HG03135 (cell line): ENCODE data around the gene DENND2A.
"Not testable (repeated sequence)": the region's sequence is repeated elsewhere in the genome, so short reads cannot be mapped to it uniquely, and the experiment has no call there.

ENCODE experiments used
- ATAC-seq: cut with Tn5 transposase; IDR thresholded peaks from one replicate; pipeline ENCODE4 v1.9.1; 2021; ENCODE audit warnings: mild to moderate bottlenecking, moderate library complexity; ENCODE audit not compliant: unreplicated experiment

Gene DENND2A

DNA sequence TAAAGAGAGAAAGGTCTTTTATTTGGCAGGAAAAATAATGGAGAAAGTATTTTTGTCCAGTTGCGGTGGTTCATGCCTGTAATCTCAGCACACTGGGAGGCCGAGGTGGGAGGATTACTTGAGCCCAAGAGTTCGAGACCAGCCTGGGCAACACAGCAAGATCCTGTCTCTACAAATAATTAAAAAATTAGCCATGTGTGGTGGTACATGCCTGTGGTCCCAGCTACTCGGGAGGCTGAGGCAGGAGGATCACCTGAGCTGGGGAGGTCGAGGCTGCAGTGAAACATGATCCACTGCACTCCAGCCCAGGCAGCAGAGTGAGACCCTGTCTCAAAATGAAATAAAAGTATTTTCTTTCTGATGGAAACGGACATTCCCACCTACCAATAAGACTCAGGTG lies 83.5 kb downstream of the DENND2A start:
- ATAC-seq, result no peak

DNA sequence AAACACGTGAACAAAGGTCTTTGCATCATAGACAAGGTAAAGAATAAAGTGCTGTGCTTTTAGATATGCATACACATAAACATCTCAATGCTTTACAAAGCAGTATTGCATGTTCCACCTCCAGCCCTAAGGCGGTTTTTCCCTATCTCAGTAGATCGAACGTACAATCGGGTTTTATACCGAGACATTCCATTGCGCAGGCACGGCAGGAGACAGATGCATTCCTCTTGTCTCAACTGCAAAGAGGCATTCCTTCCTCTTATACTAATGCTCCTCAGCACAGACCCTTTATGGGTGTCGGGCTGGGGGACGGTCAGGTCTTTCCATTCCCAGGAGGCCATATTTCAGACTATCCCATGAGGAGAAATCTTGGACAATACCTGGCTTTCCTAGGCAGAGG lies 87.4 kb downstream of the DENND2A start:
- not testable (repeated sequence) for ATAC-seq

DNA sequence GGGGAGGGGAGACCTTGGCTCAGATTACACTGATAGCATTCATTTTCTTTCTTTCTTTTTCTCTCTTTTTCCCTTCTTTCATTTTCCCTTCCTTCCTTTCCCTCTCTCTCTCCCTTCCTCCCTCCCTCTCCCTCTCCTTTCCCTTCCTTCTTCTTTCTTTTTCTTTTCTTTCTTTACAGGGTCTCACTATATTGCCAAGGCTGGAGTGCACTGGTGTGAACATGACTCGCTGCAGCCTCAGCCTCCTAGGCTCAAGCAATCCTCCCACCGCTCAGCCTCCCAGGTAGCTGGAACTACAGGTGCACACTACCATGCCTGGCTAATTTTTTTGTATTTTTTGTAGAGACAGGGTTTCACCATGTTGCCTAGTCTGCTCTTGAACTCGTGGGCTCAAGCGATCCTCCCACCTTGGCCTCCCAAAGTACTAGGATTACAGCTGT lies 88.4 kb downstream of the DENND2A start:
- no peak for ATAC-seq

DNA sequence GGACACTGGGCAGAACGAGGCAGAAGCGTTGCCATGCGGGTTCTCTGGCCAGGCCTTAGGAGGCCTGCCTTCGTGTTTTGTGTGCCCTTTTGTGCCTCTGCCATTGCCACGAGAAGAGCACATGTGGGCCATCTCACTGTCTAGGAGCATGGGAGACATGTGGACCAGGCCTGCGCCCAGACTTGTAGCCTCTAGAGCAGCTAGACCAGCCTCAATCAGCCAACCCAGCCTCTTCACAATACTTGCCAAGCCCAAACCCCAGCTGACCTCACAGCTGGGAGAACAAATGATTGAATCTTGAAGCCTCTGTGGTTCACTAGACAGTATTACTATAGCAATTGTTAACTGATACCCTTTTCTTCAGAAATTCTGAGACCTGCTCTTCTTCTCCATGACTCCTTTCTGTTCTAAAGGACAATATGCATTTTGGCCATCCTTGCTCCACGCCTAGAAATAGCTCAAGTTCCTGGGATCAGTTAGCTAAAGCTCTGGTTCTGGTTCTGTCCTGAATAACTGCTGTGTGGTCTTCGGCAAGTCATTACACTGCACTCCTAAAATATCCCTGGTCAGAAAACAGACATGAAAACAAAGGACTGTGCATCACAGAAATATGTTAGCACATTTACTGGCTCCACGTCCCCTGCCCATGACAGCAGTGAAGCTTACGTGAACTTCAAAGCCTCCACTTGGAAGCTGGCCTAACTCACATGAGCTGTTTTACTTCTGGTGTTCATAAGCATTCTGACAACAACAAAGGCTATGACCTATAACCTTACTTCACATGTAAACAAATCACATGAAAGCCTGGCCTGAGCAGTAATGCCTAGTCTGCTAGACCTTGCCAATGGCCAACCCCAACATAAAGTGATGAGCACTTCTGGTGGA lies 89.0 kb downstream of the DENND2A start:
- no peak for ATAC-seq

DNA sequence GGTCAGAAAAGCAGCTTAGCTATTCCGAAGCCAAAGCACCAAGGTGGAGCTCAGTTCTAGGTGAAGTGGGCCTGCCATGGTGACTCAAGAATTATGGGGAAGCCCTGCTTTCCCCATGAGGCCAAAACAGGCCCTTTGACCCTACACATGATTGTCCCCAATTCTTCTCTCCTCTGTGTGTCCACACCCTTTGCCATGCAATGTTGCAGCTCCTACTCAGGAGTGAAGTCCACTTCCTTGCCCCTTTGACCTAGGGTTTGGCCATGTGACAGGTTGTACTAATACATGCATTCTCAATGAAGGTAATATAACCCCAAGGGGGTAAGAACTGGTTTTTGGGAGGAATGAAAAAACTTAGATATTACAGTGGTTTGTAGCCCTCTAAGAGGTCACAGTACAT lies 93.7 kb downstream of the DENND2A start:
- no peak for ATAC-seq

DNA sequence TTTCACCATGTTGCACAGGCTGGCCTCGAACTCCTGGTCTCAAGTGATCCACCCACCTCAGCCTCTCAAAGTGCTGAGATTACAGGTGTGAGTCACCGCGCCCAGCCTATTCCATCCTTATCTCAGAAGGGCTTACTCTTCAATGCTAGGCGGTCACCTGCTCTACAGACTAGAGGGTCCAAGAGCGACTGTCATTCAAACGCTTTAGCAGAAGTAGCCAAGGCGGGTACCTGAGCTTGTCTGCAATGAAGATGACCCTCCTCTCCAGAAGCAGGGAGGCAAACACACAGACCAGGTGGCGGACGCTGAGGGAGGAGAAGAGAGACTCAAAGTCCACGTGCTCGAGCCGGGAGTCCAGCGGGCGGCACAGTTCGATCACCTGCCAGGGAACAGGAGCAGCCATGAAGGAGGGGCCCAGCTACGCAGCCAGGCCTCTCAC lies 96.2 kb downstream of the DENND2A start:
- no peak for ATAC-seq

DNA sequence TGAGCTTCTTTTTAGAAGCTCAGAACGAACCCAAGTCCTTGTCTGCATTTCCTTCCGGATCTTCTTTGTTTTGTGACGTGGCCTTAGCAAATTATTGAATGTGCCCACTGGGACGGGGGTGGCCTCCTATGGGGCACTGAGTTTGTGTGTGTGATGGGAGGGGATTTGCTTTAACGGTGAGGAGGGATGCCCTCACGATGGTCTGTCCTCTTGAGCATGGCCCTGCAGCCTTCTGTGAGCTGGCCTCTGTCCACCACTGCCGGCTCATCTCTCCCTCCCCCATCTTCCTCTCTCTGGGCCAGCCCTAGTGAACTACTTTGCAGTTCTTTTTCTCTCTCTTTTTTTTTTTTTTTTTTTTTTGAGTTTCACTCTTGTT lies 98.4 kb downstream of the DENND2A start:
- no peak for ATAC-seq

DNA sequence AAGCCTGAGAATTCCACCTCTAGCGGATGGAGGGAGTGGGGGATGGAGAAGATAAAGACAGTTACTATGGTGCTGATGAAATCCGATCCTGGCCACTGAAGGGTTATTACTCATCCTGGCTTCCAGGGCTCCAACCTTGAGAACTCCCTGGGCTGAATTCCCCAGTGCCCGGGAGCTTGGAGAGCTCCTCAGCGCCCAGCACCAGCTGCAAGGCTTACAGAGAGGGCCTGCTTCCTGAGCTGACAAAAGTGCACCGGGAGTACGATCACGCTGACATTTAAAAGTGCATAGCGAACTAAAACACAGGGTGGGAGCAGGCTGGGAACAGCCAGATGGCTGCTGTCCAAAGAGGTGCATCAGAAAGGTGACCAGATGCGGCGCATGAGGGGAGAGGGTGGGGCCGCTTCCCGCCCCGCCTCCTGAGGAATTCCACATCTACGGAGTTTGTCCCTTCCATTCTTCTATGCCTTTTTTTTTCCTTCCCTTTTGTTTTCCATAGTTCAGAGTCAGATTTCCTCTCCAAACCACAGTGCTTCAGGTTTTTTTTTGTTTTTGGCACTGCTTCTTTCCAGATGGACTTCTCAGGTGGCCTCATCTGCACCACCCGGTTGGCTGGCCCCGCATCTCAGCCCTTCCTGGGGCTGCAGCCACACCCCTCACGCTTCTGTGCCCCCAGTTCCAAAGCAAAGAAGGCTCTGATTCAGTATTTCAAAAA lies 98.9 kb downstream of the DENND2A start:
- no peak for ATAC-seq

DNA sequence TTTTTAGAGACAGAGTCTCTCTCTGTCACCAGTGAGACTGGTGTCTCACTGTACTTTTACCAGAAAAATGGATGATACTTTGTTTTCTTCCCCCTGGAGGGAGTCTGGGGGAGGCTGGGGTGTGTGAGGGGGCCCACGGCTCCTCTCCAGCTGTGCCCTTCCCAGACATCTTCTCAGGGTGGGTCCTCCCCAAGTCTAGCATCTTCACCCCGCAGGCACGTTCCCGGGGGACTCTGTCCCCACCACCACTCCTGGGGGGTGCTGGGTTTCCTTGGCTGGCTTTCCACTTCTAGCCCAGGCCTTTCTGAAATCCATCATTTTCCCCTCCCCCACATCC lies 99.5 kb downstream of the DENND2A start:
- no peak for ATAC-seq

DNA sequence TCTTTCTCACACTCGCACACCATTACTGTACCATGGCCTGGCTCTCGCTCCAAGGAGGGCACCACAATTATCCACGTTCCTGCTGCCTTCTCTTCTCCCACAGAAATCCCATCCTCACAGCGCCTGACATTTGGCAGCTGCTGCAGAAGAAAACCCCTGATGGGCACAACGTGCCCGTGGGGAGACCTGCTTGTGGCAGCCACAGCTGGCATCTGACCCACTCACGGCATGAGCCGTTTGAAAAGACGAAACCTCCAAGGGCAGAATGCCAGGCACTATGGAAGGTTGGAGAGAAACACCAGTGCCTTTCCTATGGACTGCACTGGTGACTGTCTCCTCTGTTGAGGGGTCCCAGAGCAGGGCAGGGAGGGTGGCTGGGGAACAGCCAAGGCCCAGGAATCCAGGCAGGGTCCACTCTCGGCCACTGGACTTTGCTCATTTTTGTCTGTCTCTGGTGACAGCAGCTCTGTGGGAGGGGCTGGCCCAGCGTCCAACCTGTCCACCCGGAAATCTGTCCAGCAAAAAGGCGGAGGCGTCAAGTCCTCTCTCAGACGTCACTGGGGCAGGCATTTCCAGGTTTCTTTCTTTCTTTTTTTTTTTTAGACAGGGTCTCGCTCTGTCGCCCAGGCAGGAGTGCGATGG lies 100.4 kb downstream of the DENND2A start:
- ATAC-seq, result no peak

DNA sequence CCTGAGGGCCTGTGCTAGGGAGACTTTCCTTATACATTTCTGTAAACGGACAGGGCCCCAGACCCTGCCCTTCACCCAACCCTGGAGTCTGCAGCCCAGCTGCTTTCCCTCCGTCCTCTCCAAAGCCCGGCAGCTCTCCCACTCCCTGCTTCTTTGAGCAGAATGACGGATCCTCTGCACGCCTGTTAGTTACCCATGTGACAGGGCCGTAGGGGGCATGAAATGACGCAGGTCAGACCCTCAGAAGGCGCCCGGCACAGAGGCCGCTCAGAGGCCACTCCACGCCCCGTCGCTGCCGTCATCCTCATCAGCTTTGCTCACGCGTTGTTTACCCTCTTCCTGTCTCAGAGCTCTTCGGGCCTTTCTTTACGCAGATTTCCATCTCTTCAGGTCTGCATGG lies 101.2 kb downstream of the DENND2A start:
- ATAC-seq, result no peak

DNA sequence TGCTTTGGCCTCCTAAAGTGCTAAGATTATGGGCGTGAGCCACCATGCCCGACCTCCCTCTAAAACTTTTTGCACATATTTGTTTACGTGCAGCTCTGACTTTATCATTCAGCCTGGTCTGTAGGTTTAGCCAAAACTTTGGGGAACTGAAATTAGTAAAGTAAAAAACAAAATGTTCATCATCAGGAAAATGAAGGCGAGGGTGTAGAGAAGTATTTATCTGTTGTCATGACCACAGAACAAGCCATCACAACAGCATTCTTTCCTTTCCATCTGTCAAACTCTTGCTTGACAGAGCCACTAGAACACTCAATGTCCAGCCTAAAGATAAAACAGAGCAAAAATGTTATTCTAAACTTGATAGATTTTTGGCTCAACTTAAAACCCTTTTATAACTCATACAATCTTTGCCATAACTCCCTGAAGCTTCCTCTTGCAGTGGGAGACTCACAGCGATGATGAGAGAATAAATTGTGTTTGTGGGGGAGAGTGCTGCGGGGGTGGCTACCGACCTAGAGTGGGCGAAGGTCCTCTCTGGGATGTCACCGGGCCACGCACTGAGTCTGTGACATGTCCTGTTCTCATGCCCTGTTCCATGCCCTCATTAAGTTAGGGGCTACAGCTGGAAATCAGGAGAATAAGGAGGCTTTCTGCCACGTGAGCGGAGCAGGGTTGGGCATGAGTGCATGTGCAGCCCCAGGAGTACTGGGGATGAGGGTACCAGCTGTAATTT lies 102.7 kb downstream of the DENND2A start:
- ATAC-seq, result no peak

DNA sequence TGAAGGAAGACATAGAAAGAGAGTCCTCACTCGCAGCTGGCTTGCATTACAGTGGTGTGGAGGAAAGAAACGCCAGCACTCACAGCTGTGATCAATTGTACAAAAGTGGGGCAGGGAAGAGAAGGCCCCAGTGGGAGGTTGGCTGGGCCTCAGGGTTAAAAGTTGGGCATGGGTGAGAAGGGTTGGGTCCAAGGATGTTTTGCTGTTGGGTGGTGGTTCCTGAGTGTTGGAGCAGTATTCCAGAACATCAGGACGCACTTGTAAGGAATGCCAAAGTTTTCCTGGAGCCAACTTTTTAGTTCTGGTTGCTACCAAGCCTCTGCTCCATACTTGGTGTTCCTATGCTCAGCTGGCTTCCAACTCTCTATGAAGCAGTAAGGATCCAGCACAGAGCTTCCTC lies 105.9 kb downstream of the DENND2A start:
- ATAC-seq, result no peak

DNA sequence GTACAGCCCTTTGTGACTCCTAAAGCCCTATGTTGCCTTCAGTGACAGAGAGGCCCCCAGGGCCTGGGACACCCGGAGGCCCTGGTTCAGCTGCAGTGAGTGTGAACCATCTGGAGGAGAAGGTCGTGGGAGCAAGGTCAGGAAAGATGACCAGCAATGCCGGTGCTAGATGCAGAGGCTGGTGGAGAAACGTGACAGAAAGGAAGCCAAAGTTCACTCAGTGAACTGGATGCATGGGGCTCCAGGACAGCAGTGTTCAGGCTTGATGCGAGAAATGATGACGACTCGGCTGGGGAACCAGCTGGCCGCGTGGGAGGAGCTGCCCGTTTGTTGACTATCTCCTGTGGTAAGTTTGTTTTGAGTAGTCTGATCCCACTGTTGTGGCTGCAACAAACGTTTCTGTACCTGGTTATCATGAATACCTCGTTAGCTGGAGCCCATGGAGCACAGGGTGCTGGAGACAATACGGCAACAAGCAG lies 107.2 kb downstream of the DENND2A start:
- no peak for ATAC-seq

DNA sequence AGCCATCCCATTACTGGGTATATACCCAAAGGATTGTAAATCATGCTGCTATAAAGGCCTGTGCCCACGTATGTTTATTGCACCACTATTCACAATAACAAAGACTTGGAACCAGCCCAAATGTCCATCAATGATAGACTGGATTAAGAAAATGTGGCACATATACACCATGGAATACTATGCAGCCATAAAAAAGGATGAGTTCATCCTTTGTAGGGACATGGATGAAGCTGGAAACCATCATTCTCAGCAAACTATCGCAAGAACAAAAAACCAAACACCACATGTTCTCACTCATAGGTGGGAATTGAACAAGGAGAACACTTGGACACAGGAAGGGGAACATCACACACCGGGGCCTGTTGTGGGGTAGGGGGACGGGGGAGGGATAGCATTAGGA lies 111.2 kb downstream of the DENND2A start:
- ATAC-seq, result not testable (repeated sequence)

DNA sequence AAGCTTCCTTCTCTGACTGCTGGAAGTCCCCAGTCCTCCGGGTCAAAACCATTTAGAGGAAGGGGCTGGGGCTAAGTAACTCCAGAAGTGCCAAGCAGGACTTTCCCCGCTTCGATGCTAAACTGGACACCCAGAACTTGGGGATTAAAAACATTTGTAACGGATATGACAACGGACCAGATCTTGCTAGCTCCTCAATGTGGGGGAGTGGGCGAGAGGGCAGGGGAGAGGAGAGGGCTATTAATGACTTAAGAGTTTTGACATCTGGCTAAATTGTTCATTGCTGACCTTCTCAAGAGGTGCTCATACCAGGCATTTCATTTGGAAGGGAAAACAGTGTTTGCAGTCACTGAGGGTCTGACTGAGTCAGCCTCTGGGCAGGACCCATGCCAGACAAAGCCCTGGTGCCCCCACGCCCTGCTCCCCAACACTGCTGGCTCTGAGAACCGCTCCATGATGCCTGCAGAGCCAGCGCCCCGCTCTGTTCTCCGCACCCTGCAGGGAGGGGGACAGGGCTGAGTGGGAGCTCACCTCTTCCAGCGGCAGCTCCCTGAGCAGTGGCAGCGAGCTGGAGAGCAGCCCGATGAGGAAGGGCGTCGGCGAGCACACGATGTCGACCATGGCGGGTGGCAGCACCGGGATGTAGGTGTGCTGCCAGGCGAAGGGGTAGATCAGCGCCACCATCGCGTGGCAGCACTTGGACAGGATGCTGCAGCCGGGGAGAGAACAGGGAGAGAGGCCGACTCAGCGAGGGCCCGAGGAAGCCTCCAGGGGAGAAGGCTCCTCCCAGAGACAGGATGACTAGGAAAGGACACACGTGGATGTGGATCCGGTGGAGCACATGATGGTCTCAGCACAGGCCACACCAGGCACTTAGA lies 113.6 kb downstream of the DENND2A start:
- ATAC-seq, result no peak

DNA sequence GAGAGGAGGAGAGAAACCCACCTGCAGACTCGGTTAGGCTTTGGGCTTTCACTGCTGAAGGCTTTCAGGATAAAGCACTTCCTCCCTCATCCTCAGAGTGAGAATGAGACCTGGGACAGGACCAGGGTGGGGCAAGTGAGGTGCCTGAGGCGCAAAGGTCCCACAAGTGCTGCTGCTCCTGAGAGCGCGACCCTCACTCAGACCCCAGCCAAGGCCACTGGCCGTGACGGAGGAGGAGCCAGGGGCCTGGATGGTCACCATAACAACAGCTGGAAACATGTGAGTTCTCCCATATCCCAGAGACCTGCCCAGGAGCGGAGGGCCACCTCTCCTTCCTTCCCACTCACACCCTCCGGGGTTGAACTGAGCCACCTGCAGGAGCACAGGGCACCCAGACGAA lies 114.4 kb downstream of the DENND2A start:
- ATAC-seq, result no peak

DNA sequence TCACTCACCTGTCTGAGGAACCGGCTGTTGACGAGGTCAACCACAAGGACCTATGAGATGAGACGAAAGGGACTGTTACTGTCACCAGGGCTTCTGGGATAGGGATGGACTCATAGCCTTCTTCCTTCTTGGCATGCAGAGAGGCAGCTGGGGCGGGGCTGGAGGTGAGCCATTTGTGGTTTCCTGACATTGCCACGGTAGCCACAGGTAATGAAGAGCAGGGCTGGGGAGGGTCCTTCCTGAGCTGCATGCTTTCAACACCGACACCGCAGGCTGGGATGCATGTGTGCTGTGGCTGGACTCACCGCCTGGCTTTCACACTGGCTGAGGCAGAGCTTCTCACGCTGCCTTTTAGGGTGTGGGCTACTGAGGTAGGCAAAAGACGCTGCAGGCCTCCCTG lies 114.9 kb downstream of the DENND2A start:
- ATAC-seq, result no peak

DNA sequence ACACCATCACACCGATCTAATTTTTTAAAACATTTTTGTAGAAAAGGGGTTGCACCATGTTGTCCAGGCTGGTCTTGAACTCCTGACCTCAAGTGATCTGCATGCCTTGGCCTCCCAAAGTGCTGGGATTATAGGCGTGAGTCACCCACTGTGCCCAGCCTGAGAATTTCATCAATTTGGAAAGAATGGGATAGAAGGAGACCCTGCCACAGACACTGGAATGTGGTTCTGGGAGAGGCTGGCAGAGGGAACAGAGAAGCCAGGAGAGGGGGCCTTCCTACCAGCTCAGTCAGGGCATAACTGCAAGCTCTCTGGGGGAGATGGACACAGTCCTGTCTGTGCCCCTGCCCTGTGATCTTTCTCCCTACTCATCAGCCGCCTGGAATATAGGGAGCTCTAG lies 119.2 kb downstream of the DENND2A start:
- no peak for ATAC-seq

DNA sequence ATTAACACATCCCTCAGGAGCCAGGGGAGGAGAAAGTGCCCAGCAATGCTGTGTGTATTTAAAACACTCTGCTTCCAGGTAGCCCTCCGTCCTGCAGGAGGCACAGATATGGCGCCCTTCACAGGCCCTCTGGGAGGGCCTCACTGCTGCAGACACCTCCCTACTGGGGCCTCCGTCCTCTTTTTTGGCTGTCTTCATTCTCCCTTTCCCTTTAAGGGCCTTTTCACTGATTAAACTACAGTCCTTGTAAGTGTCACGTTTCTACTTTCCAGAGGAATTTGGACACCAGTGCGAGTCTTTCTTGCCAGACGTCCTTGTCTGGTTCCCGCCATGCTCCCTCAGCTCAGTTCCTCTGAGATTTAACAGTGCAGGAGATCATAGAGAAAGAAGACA lies 121.6 kb downstream of the DENND2A start:
- no peak for ATAC-seq
